Gastroesophageal sphincter (tissue), 3 donors: ENCODE results near the gene SLC2A9.

ENCODE experiments used
- CTCF ChIP-seq, 4 experiments: fragments of 200-600 bp in 2 of 4; fragments of 450-650 bp in 2 of 4; sonication (generic) in 1 of 4; IDR thresholded peaks; one replicate each; pipeline ENCODE4 v1.5.1; 2017 to 2019; ENCODE audit warnings: antibody characterized with exemption in 4 of 4, mild to moderate bottlenecking in 2 of 4, moderate library complexity in 2 of 4
- POLR2A ChIP-seq, 2 donors: fragments of 450-650 bp; IDR thresholded peaks; one replicate each; pipeline ENCODE4 v1.6.1; 2017; ENCODE audit warnings: antibody characterized with exemption in 2 of 2, mild to moderate bottlenecking in 2 of 2, moderate library complexity in 1 of 2
- POLR2AphosphoS5 ChIP-seq: sonication (generic); formaldehyde crosslinking; IDR thresholded peaks from one replicate; pipeline ENCODE4 v1.6.1; 2017; ENCODE audit warnings: antibody characterized with exemption

- TF ChIP-seq POLR2AphosphoS5, result no peak
- TF ChIP-seq CTCF (IDR thresholded peaks at IDR 0.05), result no peak
- TF ChIP-seq POLR2A (IDR thresholded peaks at IDR 0.05), result no peak
These were observed 101.3 kb downstream of the SLC2A9 start for GRCh38 chr4:9920029-9920428.
